ENCODE data around the gene LRRFIP1. TPM values are rescaled to one million over a fixed set of nuclear protein-coding genes. Genes with fewer than 3 reads are reported as not detected.
A peak's percentile ranks its signal among the peaks of the same experiment; 100 is the strongest.

LRRFIP1 gene
- polyA plus RNA-seq, 2 of the 4 experiments (the other 2 are of a cell fraction): 75.6 to 93.0 TPM

DNA sequence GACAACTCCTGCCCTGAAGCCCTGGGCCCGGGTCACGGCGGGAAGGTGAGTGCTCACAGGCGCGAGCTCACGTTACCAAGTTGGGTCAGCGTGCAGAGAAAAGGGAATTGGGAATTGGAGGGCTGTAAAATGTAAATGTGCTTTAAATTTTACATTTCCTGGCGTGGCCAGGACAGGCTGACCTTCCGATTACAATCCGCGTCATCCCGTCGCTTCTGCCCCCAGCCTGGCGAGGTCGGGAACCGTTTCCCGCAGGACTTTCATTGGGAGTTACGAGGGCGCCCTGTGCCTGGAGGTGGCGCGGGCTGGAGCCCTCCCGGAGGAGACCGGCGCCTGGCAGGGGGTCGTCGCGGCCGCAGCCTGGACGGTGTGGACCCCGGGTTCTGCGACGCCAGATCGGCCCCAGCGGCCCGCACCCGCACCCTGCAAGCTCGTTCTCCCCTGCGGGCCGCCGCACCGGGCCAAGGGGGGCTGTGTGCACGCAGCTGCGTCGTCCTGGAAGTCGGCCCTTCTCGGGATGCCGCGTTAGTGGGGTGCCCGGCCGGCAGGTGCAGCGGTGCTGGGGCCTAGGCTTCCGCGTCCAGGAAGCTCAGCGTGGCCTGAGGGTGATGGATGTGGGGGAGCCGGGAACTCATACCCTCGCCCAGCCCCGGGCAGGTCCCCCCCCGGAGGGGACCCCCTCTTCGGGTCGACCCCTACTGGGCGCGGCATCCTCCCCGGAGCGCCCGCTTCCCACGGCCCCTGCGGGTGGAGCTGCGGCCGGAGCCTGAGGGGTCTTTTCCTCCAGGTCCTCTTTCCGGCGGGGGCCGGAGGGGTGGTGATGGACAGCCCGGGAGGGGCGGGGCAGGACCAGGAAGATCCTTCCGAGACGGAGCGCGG is 63.9 kb downstream of the LRRFIP1 start:
- Histone ChIP-seq H3K4me1 (peaks cover 54% of the 10 kb centered on the region), H3K4me3 (peak overlapping the region; percentile 88), H3K9me3 (no peaks in the 10 kb centered on the region), H3K4me2 (peak overlapping the region; percentile 78), H3K27ac (peak overlapping the region; percentile 92 to 96)
- CTCF ChIA-PET: interaction anchor here (0.6 to 6.0 kb wide), 9 partner anchors 9 to 110 kb away, joined by 3 to 63 read pairs (median 3); no protein-coding TSS in a partner anchor
- DNase-seq (ENCODE audit: low read depth in 1 of 2, low spot score in 1 of 2) (peak in 1 of 2 experiments; percentile 38), FAIRE-seq (no peak), ATAC-seq (peak; percentile 63 to 80)
- POLR2A ChIA-PET: no interaction called here
- TF ChIP-seq PHF8 (IDR thresholded peaks at IDR 0.05; ENCODE audit: borderline replicate concordance, low read depth): peak; percentile 59; the same call in 1 of the 2 replicates
- TF ChIP-seq, protein P1, sequence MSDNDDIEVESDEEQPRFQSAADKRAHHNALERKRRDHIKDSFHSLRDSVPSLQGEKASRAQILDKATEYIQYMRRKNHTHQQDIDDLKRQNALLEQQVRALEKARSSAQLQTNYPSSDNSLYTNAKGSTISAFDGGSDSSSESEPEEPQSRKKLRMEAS (IDR thresholded peaks at IDR 0.05): peak; percentile 38; the same call in 1 of the 2 replicates
- no peak for TF ChIP-seq ZC3H11A (IDR thresholded peaks at IDR 0.05)
- TF ChIP-seq JUN (IDR thresholded peaks at IDR 0.05): 0 out of 5 replicates have a peak, but pooled peaks of 1 of the 2 experiments have one; percentile 17
- peak; percentile 79 for TF ChIP-seq PBX3 (IDR thresholded peaks at IDR 0.05)
- 21% methylated on average over 26 of the region's 78 CpGs for WGBS (ENCODE audit: missing lambda C conversion rate)

DNA sequence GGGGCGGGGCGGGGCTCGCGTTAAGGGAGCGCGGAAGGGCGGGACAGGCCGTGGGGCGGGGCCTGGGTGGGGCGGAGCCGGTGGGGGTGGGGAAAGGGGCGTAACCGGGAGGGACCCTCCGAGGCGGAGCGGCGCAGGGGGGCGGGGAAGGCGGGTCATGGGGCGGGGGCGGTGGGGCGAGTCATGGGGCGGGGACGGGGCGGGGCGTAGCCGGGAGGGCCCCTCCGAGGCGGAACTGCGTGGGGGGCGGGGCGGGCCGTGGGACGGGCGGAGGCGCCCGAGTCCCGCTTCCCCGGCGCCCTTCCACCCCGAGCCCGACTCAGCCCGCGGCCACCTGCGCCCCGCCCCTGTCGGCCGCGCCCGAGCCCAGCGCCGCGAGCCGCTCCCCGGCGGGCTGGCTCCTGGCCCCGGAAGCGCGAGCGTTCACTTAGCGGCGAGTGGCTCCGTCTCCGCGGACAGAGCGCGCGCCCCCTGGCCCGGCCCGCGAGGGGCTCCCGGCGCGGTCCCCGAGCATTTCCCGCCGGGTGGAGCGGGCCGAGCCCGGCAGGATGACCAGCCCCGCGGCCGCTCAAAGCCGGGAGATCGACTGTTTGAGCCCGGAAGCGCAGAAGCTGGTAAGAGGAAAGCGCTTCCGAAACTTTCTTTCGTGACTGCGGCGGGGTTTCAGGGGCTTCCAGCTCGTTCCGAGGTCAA is 64.7 kb downstream of the LRRFIP1 start:
- CTCF ChIA-PET: interaction anchor here (1.0 to 6.0 kb wide), 10 partner anchors 10 to 53 kb away, joined by 3 to 63 read pairs (median 4); no protein-coding TSS in a partner anchor
- peak overlapping the region; percentile 96 to 98 for H3K27ac ChIP-seq
- POLR2A ChIA-PET: interaction anchor here (0.6 to 1.5 kb wide), 2 partner anchors 14 to 39 kb away, joined by 3 to 9 read pairs; no protein-coding TSS in a partner anchor
- 0% methylated on average over 3 of the region's 94 CpGs for WGBS (ENCODE audit: missing lambda C conversion rate)
- DNase-seq (ENCODE audit: low read depth in 1 of 2, low spot score in 1 of 2): peak; percentile 68 to 93
- TF ChIP-seq, protein P2, sequence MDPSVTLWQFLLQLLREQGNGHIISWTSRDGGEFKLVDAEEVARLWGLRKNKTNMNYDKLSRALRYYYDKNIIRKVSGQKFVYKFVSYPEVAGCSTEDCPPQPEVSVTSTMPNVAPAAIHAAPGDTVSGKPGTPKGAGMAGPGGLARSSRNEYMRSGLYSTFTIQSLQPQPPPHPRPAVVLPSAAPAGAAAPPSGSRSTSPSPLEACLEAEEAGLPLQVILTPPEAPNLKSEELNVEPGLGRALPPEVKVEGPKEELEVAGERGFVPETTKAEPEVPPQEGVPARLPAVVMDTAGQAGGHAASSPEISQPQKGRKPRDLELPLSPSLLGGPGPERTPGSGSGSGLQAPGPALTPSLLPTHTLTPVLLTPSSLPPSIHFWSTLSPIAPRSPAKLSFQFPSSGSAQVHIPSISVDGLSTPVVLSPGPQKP (IDR thresholded peaks at IDR 0.05; ENCODE audit: low read depth, low read length): no peak
- no peak for TF ChIP-seq CEBPB (IDR thresholded peaks at IDR 0.05)
- no peak for TF ChIP-seq MYC (IDR thresholded peaks at IDR 0.05; ENCODE audit: borderline replicate concordance, low read length)
- no peak for TF ChIP-seq HEYL (CRISPR knock-in tag; IDR thresholded peaks at IDR 0.05)
- TF ChIP-seq FOSL2 (IDR thresholded peaks at IDR 0.05): no peak
- 0 out of 2 replicates have a peak, but pooled peaks have one; percentile 11 for TF ChIP-seq FOSL2 (CRISPR knock-in tag; IDR thresholded peaks at IDR 0.05)
- TF ChIP-seq POLR2A (IDR thresholded peaks at IDR 0.05; ENCODE audit: low read length): peak; percentile 41
- TF ChIP-seq NFE2L2 (conservative IDR thresholded peaks at IDR 0.05; ENCODE audit: low read length): no peak
- TF ChIP-seq JUN (IDR thresholded peaks at IDR 0.05): peak; percentile 22 to 86; a peak in 4 of 5 replicates
- TF ChIP-seq ZNF302 (CRISPR knock-in tag; IDR thresholded peaks at IDR 0.05): no peak
- TF ChIP-seq E2F6 (IDR thresholded peaks at IDR 0.05; ENCODE audit: borderline replicate concordance, low read depth): no peak
- TF ChIP-seq EP300 (IDR thresholded peaks at IDR 0.05): no peak
- TF ChIP-seq SREBF2 (IDR thresholded peaks at IDR 0.05): no peak
- TF ChIP-seq PHF8 (IDR thresholded peaks at IDR 0.05; ENCODE audit: borderline replicate concordance, low read depth): peak; percentile 76; the same call in 1 of the 2 replicates
- no peak for TF ChIP-seq EHMT2 (IDR thresholded peaks at IDR 0.05; ENCODE audit: low read depth)
- no peak for TF ChIP-seq ESRRA (IDR thresholded peaks at IDR 0.05; ENCODE audit: borderline replicate concordance, low read length)
- H3K4me2 ChIP-seq: peak overlapping the region; percentile 95
- FAIRE-seq: no peak
- H3K4me3 ChIP-seq: peak overlapping the region; percentile 88
- peak; percentile 69 to 74 for ATAC-seq
- no peaks in the 10 kb centered on the region for H3K9me3 ChIP-seq
- H3K4me1 ChIP-seq: peaks cover 62% of the 10 kb centered on the region

All from A549 (cell line).